OCI-LY1 (cell line): ENCODE measurements around the gene CARD8.
A peak's percentile ranks its signal among the peaks of the same experiment; 100 is the strongest.

Source experiments
- H2AFZ ChIP-seq: fragments of 200-600 bp; sonication (generic), shearing (Covaris generic); 2 replicates; pipeline ENCODE4 v1.6.0; 2014; ENCODE audit warnings: antibody characterized with exemption, mild to moderate bottlenecking, low read length
- H3F3A ChIP-seq: fragments of 200-600 bp; sonication (generic), shearing (Covaris generic); 2 replicates; pipeline ENCODE4 v1.6.0; 2014; ENCODE audit warnings: mild to moderate bottlenecking, antibody characterized with exemption, low read length, moderate library complexity; ENCODE audit not compliant: insufficient read depth
- H3K27ac ChIP-seq: fragments of 200-600 bp; sonication (generic); 2 replicates; pipeline ENCODE4 v1.5.1; 2014; ENCODE audit warnings: low read length, mixed run types, mild to moderate bottlenecking, low read depth; ENCODE audit not compliant: poor library complexity, severe bottlenecking
- H3K27me3 ChIP-seq: fragments of 200-600 bp; sonication (generic); 2 replicates; pipeline ENCODE4 v1.6.0; 2014; ENCODE audit warnings: antibody characterized with exemption, mild to moderate bottlenecking, low read length, moderate library complexity; ENCODE audit not compliant: insufficient read depth
- H3K36me3 ChIP-seq: fragments of 200-600 bp; sonication (generic); 2 replicates; pipeline ENCODE4 v1.6.1; 2014; ENCODE audit warnings: mild to moderate bottlenecking, antibody characterized with exemption, low read length, moderate library complexity, mixed read lengths; ENCODE audit not compliant: insufficient read depth
- H3K4me1 ChIP-seq: fragments of 200-600 bp; sonication (generic); 2 replicates; pipeline ENCODE4 v1.5.1; 2014; ENCODE audit warnings: mild to moderate bottlenecking, low read length, moderate library complexity; ENCODE audit not compliant: insufficient read depth, severe bottlenecking
- H3K4me2 ChIP-seq: fragments of 200-600 bp; sonication (generic), shearing (Covaris generic); 2 replicates; pipeline ENCODE4 v1.6.1; 2014; ENCODE audit warnings: low read length
- H3K4me3 ChIP-seq: fragments of 200-600 bp; sonication (generic); 2 replicates; pipeline ENCODE4 v1.5.1; 2014; ENCODE audit warnings: low read length, low read depth, mild to moderate bottlenecking, mixed read lengths; ENCODE audit not compliant: poor library complexity, severe bottlenecking
- H3K79me2 ChIP-seq: fragments of 200-600 bp; shearing (Covaris generic); 2 replicates; pipeline ENCODE4 v1.6.1; 2016; ENCODE audit warnings: mixed run types, low read length, mixed read lengths; ENCODE audit not compliant: insufficient read depth
- H3K9ac ChIP-seq: fragments of 200-600 bp; sonication (generic), shearing (Covaris generic); 2 replicates; pipeline ENCODE4 v1.6.1; 2014; ENCODE audit warnings: mild to moderate bottlenecking, low read length, mixed read lengths
- H3K9me2 ChIP-seq: fragments of 200-600 bp; sonication (generic), shearing (Covaris generic); 2 replicates; pipeline ENCODE4 v1.6.1; 2014; ENCODE audit warnings: low read depth, mild to moderate bottlenecking, low read length, mixed read lengths
- H3K9me3 ChIP-seq: fragments of 200-600 bp; shearing (Covaris generic); 2 replicates; pipeline ENCODE4 v1.6.1; 2014; ENCODE audit warnings: low read length, mixed read lengths
- H4K20me1 ChIP-seq: fragments of 200-600 bp; sonication (generic), shearing (Covaris generic); 2 replicates; pipeline ENCODE4 v1.6.0; 2016; ENCODE audit warnings: mild to moderate bottlenecking, low read length; ENCODE audit not compliant: insufficient read depth
- CTCF ChIP-seq: fragments of 200-600 bp; sonication (generic), shearing (Covaris generic); IDR thresholded peaks from 2 replicates; pipeline ENCODE4 v1.5.1; 2017; ENCODE audit warnings: mild to moderate bottlenecking, antibody characterized with exemption, low read length, moderate library complexity, mixed read lengths
- EZH2 ChIP-seq: fragments of 200-600 bp; sonication (generic), shearing (Covaris generic); IDR thresholded peaks from 2 replicates; pipeline ENCODE4 v1.8.0; 2017; ENCODE audit warnings: borderline replicate concordance, mixed run types, mild to moderate bottlenecking, antibody characterized with exemption, low read length, moderate library complexity, mixed read lengths

Gene CARD8

GRCh38 chr19:48196321-48196763 is 59.4 kb downstream of the CARD8 start:
- Histone ChIP-seq H3K9me3 (no peaks in the 10 kb centered on the region), H3K27ac (no peak overlapping the region), H3K79me2 (no peaks in the 10 kb centered on the region), H3F3A (no peaks in the 10 kb centered on the region), H3K4me2 (no peak overlapping the region), H3K4me1 (peaks cover 7% of the 10 kb centered on the region), H3K4me3 (no peak overlapping the region), H4K20me1 (no peaks in the 10 kb centered on the region), H2AFZ (no peak overlapping the region), H3K36me3 (no peaks in the 10 kb centered on the region), H3K27me3 (no peaks in the 10 kb centered on the region), H3K9me2 (no peaks in the 10 kb centered on the region), H3K9ac (no peak overlapping the region)
- TF ChIP-seq EZH2 (no peak), CTCF (no peak)

- TF ChIP-seq CTCF (no peak), EZH2 (no peak)
- Histone ChIP-seq H2AFZ (no peak overlapping the region), H3F3A (no peaks in the 10 kb centered on the region), H3K36me3 (no peaks in the 10 kb centered on the region), H3K4me2 (no peak overlapping the region), H3K9ac (no peak overlapping the region), H3K4me1 (peaks cover 15% of the 10 kb centered on the region), H3K9me2 (no peaks in the 10 kb centered on the region), H3K9me3 (no peaks in the 10 kb centered on the region), H3K79me2 (no peaks in the 10 kb centered on the region), H3K27me3 (no peaks in the 10 kb centered on the region), H3K4me3 (no peak overlapping the region), H3K27ac (no peak overlapping the region), H4K20me1 (no peaks in the 10 kb centered on the region)
These were observed 60.6 kb downstream of the CARD8 start for GRCh38 chr19:48194844-48195830.

GRCh38 chr19:48194041-48194843 is 61.5 kb downstream of the CARD8 start:
- H3K4me2 ChIP-seq, result peak overlapping the region; percentile 34; the same call in 1 of the 2 replicates
- no peaks in the 10 kb centered on the region for H4K20me1 ChIP-seq
- no peak overlapping the region for H3K27ac ChIP-seq
- H3K4me3 ChIP-seq, result no peak overlapping the region
- H3F3A ChIP-seq, result no peaks in the 10 kb centered on the region
- H3K9me2 ChIP-seq, result no peaks in the 10 kb centered on the region
- peaks cover 16% of the 10 kb centered on the region for H3K4me1 ChIP-seq
- H3K36me3 ChIP-seq, result peaks cover 2% of the 10 kb centered on the region
- H2AFZ ChIP-seq, result no peak overlapping the region
- TF ChIP-seq CTCF (peak; percentile 78; the same call in 1 of the 2 replicates), EZH2 (no peak)
- no peaks in the 10 kb centered on the region for H3K9me3 ChIP-seq
- no peaks in the 10 kb centered on the region for H3K27me3 ChIP-seq
- no peak overlapping the region for H3K9ac ChIP-seq
- H3K79me2 ChIP-seq, result no peaks in the 10 kb centered on the region
